SU-DHL-6 (cell line): Measurements from ENCODE around the gene GLE1.
"Not testable (repeated sequence)": the region's sequence is repeated elsewhere in the genome, so short reads cannot be mapped to it uniquely, and the experiment has no call there.

ENCODE experiments used
- H2AFZ ChIP-seq: fragments of 200-600 bp; sonication (generic); 2 replicates; pipeline ENCODE4 v1.6.1; 2014; ENCODE audit warnings: low read depth, mild to moderate bottlenecking, moderate library complexity, mixed read lengths, antibody characterized with exemption, low read length; ENCODE audit not compliant: severe bottlenecking
- H3F3A ChIP-seq: fragments of 200-600 bp; shearing (Covaris generic); 2 replicates; pipeline ENCODE4 v1.6.0; 2016; ENCODE audit warnings: antibody characterized with exemption, mild to moderate bottlenecking; ENCODE audit not compliant: insufficient read depth
- H3K27ac ChIP-seq: fragments of 200-600 bp; sonication (generic); 2 replicates; pipeline ENCODE4 v1.5.1; 2016; ENCODE audit warnings: low read depth, mild to moderate bottlenecking, low read length, moderate library complexity, mixed read lengths
- H3K27me3 ChIP-seq: fragments of 200-600 bp; sonication (generic), shearing (Covaris generic); 2 replicates; pipeline ENCODE4 v1.6.0; 2014; ENCODE audit warnings: mild to moderate bottlenecking, low read length
- H3K36me3 ChIP-seq: fragments of 200-600 bp; sonication (generic); 2 replicates; pipeline ENCODE4 v1.6.1; 2014; ENCODE audit warnings: mild to moderate bottlenecking, low read length, mixed read lengths
- H3K4me2 ChIP-seq: fragments of 300-600, 200-600 bp; shearing (Covaris generic), sonication (generic); 2 replicates; pipeline ENCODE4 v1.6.0; 2014; ENCODE audit warnings: low read length, low read depth, mild to moderate bottlenecking; ENCODE audit not compliant: poor library complexity, severe bottlenecking
- H3K4me3 ChIP-seq: fragments of 200-600 bp; sonication (generic); 2 replicates; pipeline ENCODE4 v1.5.1; 2014; ENCODE audit warnings: antibody characterized with exemption, low read length, mild to moderate bottlenecking, mixed read lengths; ENCODE audit not compliant: insufficient read depth, poor library complexity, severe bottlenecking
- H3K79me2 ChIP-seq: fragments of 200-600 bp; sonication (generic); 2 replicates; pipeline ENCODE4 v1.6.1; 2014; ENCODE audit warnings: mild to moderate bottlenecking, low read length, moderate library complexity; ENCODE audit not compliant: insufficient read depth
- H3K9ac ChIP-seq: fragments of 200-600 bp; sonication (generic); 2 replicates; pipeline ENCODE4 v1.7.0; 2014; ENCODE audit warnings: mild to moderate bottlenecking, low read length
- H3K9me2 ChIP-seq: fragments of 200-600 bp; sonication (generic); replicated peaks from 2 replicates; pipeline ENCODE4 v1.6.1; 2014; ENCODE audit warnings: low read length; ENCODE audit not compliant: insufficient read depth
- H3K9me3 ChIP-seq: fragments of 200-600 bp; sonication (generic); 2 replicates; pipeline ENCODE4 v1.6.1; 2014; ENCODE audit warnings: low read length, mixed read lengths; ENCODE audit not compliant: insufficient read depth
- H4K20me1 ChIP-seq: fragments of 200-600 bp; sonication (generic); 2 replicates; pipeline ENCODE4 v1.6.1; 2014; ENCODE audit warnings: low read depth, mild to moderate bottlenecking, antibody characterized with exemption, low read length, moderate library complexity, mixed read lengths
- EZH2phosphoT487 ChIP-seq: fragments of 200-600 bp; sonication (generic), shearing (Covaris generic); conservative IDR thresholded peaks from 2 replicates; pipeline ENCODE4 v1.6.1; 2018; ENCODE audit warnings: mild to moderate bottlenecking, antibody characterized with exemption, low read length, moderate library complexity, mixed read lengths
- TF ChIP-seq, protein P1 (sequence below): fragments of 200-600 bp; sonication (generic); IDR thresholded peaks from one replicate; pipeline ENCODE4 v1.5.1; 2017; ENCODE audit warnings: antibody characterized with exemption, mild to moderate bottlenecking, low read length, moderate library complexity; ENCODE audit not compliant: insufficient read depth, poor library complexity, severe bottlenecking

The GLE1 gene

DNA sequence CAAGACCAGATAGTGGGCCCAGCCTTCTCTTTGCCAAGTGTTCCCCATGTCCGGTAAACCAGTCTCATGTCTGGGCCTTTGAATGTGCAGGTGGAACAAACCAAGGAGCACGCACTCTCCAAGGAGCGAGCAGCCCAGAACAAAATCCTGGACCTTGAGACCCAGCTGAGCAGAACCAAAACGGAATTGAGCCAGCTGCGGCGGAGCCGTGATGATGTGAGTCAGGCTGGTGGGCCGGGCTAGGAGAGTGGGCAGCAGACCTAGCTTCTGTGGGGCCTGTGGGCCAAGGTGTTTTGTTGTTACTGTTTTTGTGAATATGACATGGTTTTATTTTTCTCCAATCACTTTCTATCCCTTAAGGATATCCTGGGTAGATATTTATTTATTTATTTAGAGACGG lies 5.6 kb upstream of the GLE1 start:
- no peak overlapping the region for H3K27ac ChIP-seq
- H3F3A ChIP-seq = peaks cover 11% of the 10 kb centered on the region; the same call in 1 of the 2 replicates
- H3K27me3 ChIP-seq = no peaks in the 10 kb centered on the region
- H3K9ac ChIP-seq = no peak overlapping the region
- H3K36me3 ChIP-seq = 0 out of 2 replicates have a peak, but pooled peaks cover 6% of the 10 kb centered on the region
- H3K79me2 ChIP-seq = no peaks in the 10 kb centered on the region
- H4K20me1 ChIP-seq = no peaks in the 10 kb centered on the region
- TF ChIP-seq, protein P1, sequence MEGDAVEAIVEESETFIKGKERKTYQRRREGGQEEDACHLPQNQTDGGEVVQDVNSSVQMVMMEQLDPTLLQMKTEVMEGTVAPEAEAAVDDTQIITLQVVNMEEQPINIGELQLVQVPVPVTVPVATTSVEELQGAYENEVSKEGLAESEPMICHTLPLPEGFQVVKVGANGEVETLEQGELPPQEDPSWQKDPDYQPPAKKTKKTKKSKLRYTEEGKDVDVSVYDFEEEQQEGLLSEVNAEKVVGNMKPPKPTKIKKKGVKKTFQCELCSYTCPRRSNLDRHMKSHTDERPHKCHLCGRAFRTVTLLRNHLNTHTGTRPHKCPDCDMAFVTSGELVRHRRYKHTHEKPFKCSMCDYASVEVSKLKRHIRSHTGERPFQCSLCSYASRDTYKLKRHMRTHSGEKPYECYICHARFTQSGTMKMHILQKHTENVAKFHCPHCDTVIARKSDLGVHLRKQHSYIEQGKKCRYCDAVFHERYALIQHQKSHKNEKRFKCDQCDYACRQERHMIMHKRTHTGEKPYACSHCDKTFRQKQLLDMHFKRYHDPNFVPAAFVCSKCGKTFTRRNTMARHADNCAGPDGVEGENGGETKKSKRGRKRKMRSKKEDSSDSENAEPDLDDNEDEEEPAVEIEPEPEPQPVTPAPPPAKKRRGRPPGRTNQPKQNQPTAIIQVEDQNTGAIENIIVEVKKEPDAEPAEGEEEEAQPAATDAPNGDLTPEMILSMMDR = no peak
- no peak for TF ChIP-seq EZH2phosphoT487
- no peaks in the 10 kb centered on the region for H3K9me2 ChIP-seq
- H3K4me2 ChIP-seq = no peak overlapping the region
- no peak overlapping the region for H2AFZ ChIP-seq
- no peak overlapping the region for H3K4me3 ChIP-seq
- H3K9me3 ChIP-seq = no peaks in the 10 kb centered on the region

DNA sequence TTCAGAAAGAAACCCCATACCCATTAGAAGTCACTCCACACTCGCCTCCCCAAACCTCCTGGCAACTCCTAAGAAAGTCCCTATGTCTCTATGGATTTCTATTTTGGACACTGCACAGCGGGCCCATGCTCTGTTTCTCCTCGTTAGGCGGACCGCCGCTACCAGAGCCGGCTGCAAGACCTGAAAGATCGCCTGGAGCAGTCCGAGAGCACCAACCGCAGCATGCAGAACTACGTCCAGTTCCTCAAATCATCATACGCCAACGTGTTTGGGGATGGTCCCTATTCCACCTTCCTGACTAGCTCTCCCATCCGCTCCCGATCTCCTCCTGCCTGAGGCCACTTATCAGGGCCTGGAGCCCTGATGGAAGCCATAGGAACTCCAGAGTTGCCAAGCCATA lies 4.6 kb upstream of the GLE1 start:
- H3K9me2 ChIP-seq = no peaks in the 10 kb centered on the region
- 0 out of 2 replicates have a peak, but pooled peaks cover 6% of the 10 kb centered on the region for H3K36me3 ChIP-seq
- no peak overlapping the region for H3K27ac ChIP-seq
- TF ChIP-seq, protein P1 = no peak
- TF ChIP-seq EZH2phosphoT487 = no peak
- peaks cover 2% of the 10 kb centered on the region; the same call in 1 of the 2 replicates for H3K79me2 ChIP-seq
- H3F3A ChIP-seq = peaks cover 11% of the 10 kb centered on the region; the same call in 1 of the 2 replicates
- no peak overlapping the region for H3K9ac ChIP-seq
- no peak overlapping the region for H3K4me3 ChIP-seq
- no peaks in the 10 kb centered on the region for H3K9me3 ChIP-seq
- H4K20me1 ChIP-seq = no peaks in the 10 kb centered on the region
- no peaks in the 10 kb centered on the region for H3K27me3 ChIP-seq
- no peak overlapping the region for H3K4me2 ChIP-seq
- H2AFZ ChIP-seq = no peak overlapping the region

DNA sequence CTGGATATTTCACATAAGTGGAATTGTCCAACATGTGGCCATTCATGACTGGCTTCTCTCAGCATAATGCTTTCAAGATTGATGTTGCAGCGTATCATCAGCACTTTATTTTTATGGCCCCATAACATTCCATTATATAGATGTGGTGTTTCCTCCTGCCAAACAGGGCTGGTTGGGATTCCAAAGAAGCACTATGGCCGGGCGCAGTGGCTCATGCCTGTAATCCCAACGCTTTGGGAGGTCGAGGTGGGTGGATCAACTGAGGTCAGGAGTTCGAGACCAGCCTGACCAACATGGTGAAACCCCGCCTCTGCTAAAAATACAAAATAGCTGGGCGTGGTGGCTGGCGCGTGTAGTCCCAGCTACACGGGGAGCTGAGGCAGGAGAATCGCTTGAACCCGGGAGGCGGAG lies 1.1 kb upstream of the GLE1 start:
- peak overlapping the region; percentile 68 for H3K4me2 ChIP-seq
- H3K9me2 ChIP-seq, H3K27me3 ChIP-seq, H3K9me3 ChIP-seq, H3K4me3 ChIP-seq, H3K9ac ChIP-seq, H3K27ac ChIP-seq, H4K20me1 ChIP-seq, H3K36me3 ChIP-seq, H2AFZ ChIP-seq: not testable (repeated sequence)
- H3F3A ChIP-seq = peaks cover 11% of the 10 kb centered on the region; the same call in 1 of the 2 replicates
- peaks cover 32% of the 10 kb centered on the region for H3K79me2 ChIP-seq

DNA sequence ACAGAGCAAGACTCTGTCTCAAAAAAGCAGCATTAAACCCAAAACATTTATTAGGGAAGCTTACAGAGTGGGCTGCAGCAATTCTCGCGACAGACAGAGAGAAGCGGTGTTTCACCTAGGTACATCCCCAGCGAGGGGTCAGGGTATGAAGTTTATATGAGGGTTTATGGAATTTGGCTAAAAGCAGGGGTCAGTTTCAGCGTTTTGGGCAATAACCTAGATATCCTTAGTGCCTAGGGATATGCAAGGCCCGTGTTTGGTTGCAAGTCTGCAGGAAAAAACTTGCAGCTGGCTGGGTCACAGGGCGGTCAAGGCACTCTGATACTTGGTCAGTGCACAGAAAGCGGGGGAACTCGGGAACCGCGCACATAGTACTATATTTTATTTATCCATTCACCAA lies 649 bp upstream of the GLE1 start:
- H2AFZ ChIP-seq = peak overlapping the region; percentile 36

More for the DNA sequence above, 649 bp upstream of the GLE1 start:
- peak overlapping the region; percentile 79 for H3K4me3 ChIP-seq
- no peaks in the 10 kb centered on the region for H3K9me2 ChIP-seq
- H3K4me2 ChIP-seq = peak overlapping the region; percentile 68
- H3K9me3 ChIP-seq = no peaks in the 10 kb centered on the region
- H3F3A ChIP-seq = peaks cover 11% of the 10 kb centered on the region; the same call in 1 of the 2 replicates
- no peak for TF ChIP-seq EZH2phosphoT487
- TF ChIP-seq, protein P1 = no peak
- H3K9ac ChIP-seq = peak overlapping the region; percentile 87
- H3K27me3 ChIP-seq = no peaks in the 10 kb centered on the region
- H3K36me3 ChIP-seq = 0 out of 2 replicates have a peak, but pooled peaks cover 5% of the 10 kb centered on the region
- no peaks in the 10 kb centered on the region for H4K20me1 ChIP-seq
- peaks cover 33% of the 10 kb centered on the region for H3K79me2 ChIP-seq
- H3K27ac ChIP-seq = peak overlapping the region; percentile 64
